Measurements from ENCODE around the gene SGCD. TPM values are rescaled to one million over a fixed set of nuclear protein-coding genes. Genes with fewer than 3 reads are reported as not detected.

The SGCD gene
- total RNA-seq, 1 donor from 2014 or later = 76.9 TPM

DNA sequence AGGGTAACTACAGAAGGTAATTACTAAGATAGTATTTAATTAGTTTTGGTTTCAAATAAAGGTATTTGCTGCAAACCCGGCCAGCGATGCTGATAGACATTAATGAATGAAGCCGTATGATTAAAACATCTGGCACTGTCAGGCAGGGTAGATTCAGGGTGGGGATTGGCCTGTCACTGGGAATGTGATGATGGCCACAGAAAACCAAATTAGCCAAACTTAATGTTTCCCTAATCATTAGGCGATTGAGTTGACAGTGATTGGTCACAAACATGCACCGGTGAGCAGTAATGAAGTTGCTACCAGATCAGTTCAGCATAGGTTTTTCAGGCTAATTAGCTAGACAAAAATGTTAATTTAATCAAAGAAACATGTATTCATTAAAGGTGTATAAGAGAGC lies 107.5 kb downstream of the SGCD start:
- intact Hi-C loops (cut with micrococcal nuclease) = no loop called here
- ATAC-seq (no peak), DNase-seq (no peak)

- DNase-seq = no peak
- intact Hi-C loops (cut with micrococcal nuclease) = no loop called here
- no peak for ATAC-seq
Observed at GRCh38 chr5:156435101-156435500, 108.1 kb downstream of the SGCD start.

DNA sequence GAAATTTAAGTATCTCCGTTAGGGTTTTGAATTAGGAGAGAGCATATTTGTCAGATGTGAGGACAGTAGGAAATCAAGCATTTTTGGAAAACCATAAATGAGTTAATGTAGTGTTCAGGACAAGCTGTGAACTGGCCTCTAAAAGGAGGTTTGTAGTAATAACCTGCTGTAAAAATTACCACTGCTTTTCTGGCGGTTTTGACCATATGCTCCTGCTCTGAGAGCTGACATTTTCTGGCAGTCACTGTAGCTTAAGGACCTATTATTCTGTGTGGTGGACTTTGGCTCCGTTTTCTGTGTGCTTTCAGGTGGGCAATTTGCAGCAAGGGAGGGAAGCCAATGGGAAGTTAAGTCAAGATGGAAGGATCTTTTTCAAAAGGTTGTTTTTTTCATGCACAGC lies 111.1 kb downstream of the SGCD start:
- ATAC-seq = no peak
- no peak for DNase-seq
- intact Hi-C loops (cut with micrococcal nuclease) = no loop called here

- ATAC-seq = no peak
- no peak for DNase-seq
- intact Hi-C loops (cut with micrococcal nuclease) = no loop called here
Observed at GRCh38 chr5:156444753-156445291, 117.9 kb downstream of the SGCD start.

- no peak for DNase-seq
- no peak for ATAC-seq
- intact Hi-C loops (cut with micrococcal nuclease) = no loop called here
Observed at GRCh38 chr5:156446526-156446925, 119.6 kb downstream of the SGCD start.

GRCh38 chr5:156450778-156451177 lies 123.8 kb downstream of the SGCD start:
- intact Hi-C loops (cut with micrococcal nuclease) = no loop called here
- ATAC-seq (no peak), DNase-seq (no peak)

- DNase-seq = no peak
- intact Hi-C loops (cut with micrococcal nuclease) = no loop called here
- no peak for ATAC-seq
Observed at GRCh38 chr5:156451505-156451904, 124.5 kb downstream of the SGCD start.

GRCh38 chr5:156456857-156457256 lies 129.9 kb downstream of the SGCD start:
- no peak for DNase-seq
- intact Hi-C loops (cut with micrococcal nuclease) = no loop called here
- no peak for ATAC-seq

DNA sequence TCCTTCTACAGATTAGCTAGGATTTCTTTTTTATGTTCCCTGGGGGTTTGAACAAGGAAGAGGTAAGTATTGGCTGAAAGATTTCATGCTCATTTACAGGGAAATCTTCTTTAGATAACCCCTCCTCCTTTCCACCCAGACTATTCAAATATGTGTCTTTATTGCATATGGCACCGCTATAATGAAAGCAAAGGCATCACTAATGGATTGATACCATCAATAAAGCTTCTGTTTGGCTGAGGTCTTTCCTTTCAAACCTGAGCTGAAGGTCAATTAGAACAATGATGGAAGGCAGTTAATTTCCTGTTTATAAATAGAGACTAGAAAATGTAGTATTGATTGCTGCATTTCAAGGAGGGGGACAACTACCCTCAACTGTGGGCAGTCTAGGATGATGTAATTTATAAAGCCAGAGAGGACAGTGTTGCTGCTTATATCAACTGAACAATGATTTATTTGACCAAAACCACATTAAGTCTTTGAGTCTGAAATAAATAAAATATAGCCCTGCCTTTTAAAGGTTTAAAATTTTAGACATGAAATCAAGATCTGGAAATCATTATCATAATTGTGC lies 132.9 kb downstream of the SGCD start:
- ATAC-seq = no peak
- intact Hi-C loops (cut with micrococcal nuclease) = no loop called here
- DNase-seq = no peak

DNA sequence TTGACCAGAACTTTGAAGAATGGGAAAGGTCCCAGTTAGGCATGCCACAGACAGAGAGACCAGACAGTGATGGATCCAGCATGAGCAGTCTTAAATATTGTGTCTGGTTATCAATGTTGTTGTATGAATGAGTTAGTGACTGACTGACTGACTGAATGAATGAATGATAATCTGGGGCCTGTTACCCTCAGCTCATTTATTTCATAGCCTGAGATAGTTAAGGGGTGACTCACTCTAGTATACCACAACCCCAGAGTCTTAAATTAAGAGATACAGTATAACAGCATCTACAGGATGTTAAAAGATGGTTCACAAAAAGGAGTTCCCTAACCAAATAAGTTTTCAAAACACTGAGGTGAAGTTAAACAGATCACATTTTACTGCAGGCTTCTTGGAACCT lies 133.5 kb downstream of the SGCD start:
- no peak for DNase-seq

GRCh38 chr5:156466871-156467270 lies 139.9 kb downstream of the SGCD start:
- no peak for ATAC-seq
- intact Hi-C loops (cut with micrococcal nuclease) = no loop called here
- no peak for DNase-seq

More for the DNA sequence above, 133.5 kb downstream of the SGCD start:
- no peak for ATAC-seq
- intact Hi-C loops (cut with micrococcal nuclease) = no loop called here

DNA sequence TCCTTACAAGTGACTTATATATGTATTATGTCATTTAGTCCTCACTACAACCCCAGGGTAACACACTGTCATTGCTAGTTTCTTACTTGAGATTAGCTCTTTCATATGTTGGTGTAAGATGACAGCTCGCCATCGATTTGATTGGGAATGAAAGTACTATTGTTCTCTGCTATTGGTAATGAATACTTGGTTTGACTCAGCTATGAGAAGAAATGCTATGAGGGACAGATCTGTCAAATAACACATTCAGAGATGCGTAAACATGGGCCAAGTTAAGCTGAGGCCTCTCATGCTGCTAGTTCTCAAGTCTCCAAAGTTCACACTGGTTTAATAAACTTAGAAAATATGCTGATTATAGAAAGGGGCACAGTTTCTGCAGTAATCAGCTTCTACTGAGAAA lies 142.7 kb downstream of the SGCD start:
- intact Hi-C loops (cut with micrococcal nuclease) = no loop called here

GRCh38 chr5:156471893-156472292 lies 144.9 kb downstream of the SGCD start:
- no peak for ATAC-seq
- DNase-seq = no peak
- intact Hi-C loops (cut with micrococcal nuclease) = no loop called here

More for the DNA sequence above, 142.7 kb downstream of the SGCD start:
- DNase-seq = no peak
- ATAC-seq = no peak

DNA sequence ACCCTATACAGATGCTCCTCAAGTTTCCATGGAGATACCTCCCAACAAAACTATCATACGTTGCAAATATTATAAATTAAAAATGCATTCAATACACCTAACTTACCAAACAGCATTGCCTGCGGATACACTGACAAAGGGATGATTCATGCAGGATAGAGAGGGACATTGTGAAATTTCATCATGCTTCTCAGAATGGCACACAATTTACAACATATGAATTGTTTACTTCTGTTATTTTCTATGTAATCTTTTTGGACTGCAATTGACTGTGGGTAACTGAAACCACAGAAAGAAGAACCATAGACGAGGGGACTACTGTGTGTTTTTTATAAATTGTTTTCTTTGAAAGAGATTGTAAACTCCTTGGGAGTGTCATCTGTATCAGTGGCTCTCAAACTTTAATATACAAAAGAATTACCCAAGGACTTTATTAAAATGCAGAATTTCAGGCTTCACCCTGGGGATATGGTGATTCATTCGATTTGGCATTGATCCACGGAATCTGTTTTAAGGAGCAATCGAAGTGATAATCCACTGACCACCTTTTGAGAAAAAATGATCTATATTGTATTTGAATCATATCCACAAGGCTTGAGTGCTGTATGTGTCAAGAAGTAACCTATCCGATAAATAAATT lies 146.4 kb downstream of the SGCD start:
- DNase-seq = no peak
- intact Hi-C loops (cut with micrococcal nuclease) = no loop called here
- no peak for ATAC-seq

DNA sequence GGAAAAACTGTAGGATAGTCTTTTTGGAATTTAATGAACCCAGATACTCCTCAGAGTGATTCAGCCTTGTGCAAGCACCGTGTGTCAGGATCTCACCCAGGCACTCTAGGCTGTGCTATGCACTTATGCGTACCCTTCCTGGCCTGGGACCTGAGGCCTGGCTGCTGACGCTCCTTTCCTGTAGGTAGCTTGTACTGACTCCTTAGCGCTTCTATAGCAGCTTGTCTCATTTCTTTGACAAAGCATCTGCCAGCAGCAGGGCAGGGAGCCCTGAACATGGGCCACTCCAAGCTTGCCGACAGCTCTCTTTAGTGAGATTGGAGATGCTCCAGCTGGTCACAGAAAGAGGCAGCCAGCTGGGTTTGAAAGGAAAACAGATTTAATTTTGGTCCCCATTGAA lies 147.3 kb downstream of the SGCD start:
- intact Hi-C loops (cut with micrococcal nuclease) = no loop called here

GRCh38 chr5:156475182-156476157 lies 148.5 kb downstream of the SGCD start:
- intact Hi-C loops (cut with micrococcal nuclease) = no loop called here
- DNase-seq (no peak), ATAC-seq (peak; percentile 84)

More for the DNA sequence above, 147.3 kb downstream of the SGCD start:
- peak; percentile 87 for ATAC-seq
- peak; percentile 81 for DNase-seq

DNA sequence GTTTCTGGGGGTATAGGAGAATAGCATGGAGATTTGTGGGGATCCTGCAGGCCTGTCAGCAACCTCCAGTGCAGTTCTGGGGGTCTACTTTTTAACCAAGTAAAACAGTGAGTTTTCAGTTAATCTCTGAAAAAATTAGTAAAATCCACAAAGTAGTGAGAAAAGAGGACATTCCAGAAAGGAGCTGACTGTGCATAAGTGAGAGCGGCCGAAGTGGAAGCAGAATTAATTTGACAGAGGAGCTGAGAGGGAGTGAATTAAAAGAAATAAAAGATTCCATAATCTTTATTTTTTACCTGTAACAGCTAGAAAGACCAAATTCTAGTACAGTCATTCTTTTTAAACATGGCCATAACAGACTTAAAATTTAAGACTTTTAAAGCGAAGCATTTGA lies 149.2 kb downstream of the SGCD start:
- intact Hi-C loops (cut with micrococcal nuclease) = no loop called here
- peak; percentile 3 for ATAC-seq

GRCh38 chr5:156476678-156477077 lies 149.7 kb downstream of the SGCD start:
- intact Hi-C loops (cut with micrococcal nuclease) = no loop called here
- ATAC-seq (no peak), DNase-seq (no peak)

More for the DNA sequence above, 149.2 kb downstream of the SGCD start:
- no peak for DNase-seq

- DNase-seq (no peak), ATAC-seq (no peak)
- intact Hi-C loops (cut with micrococcal nuclease) = no loop called here
Observed at GRCh38 chr5:156477196-156477595, 150.2 kb downstream of the SGCD start.

GRCh38 chr5:156479849-156480248 lies 152.9 kb downstream of the SGCD start:
- peak; percentile 30 for ATAC-seq
- DNase-seq = no peak
- intact Hi-C loops (cut with micrococcal nuclease) = no loop called here

Data from left ventricle myocardium superior (tissue), 1 donor.